GM12878 (cell line): Measurements from ENCODE around the gene EHD2.

Source experiments
- KDM1A ChIP-seq: fragments of 200-600 bp; sonication (generic); IDR thresholded peaks from 2 replicates; pipeline ENCODE4 v1.6.1; 2016; ENCODE audit warnings: borderline replicate concordance
- NR2C2 ChIP-seq: IDR thresholded peaks from 2 replicates; pipeline ENCODE4 v1.6.1; 2011; ENCODE audit warnings: borderline replicate concordance, low read depth; ENCODE audit not compliant: control insufficient read depth, insufficient read length
- SIN3A ChIP-seq: IDR thresholded peaks from 2 replicates; pipeline ENCODE4 v1.6.1; 2012; ENCODE audit warnings: low read depth, low read length, improper control_type of control experiment
- ZBTB33 ChIP-seq: fragments of 450-650 bp; IDR thresholded peaks from 2 replicates; pipeline ENCODE4 v1.6.1; 2017; ENCODE audit warnings: mild to moderate bottlenecking
- TF ChIP-seq, protein P1 (sequence below), 3 experiments: IDR thresholded peaks in 2 of 3; conservative IDR thresholded peaks in 1 of 3; 2 replicates each; pipeline ENCODE4 v1.5.1; 2011; ENCODE audit warnings: low read depth in 3 of 3, low read length in 3 of 3, mild to moderate bottlenecking in 3 of 3, control low read depth in 2 of 3, moderate library complexity in 2 of 3, inconsistent platforms in 1 of 3, mixed read lengths in 1 of 3; ENCODE audit not compliant: control insufficient read depth in 2 of 3, insufficient read depth in 1 of 3; ENCODE audit errors: extremely low read depth in 1 of 3

- TF ChIP-seq KDM1A: no peak
- no peak for TF ChIP-seq SIN3A
- no peak for TF ChIP-seq NR2C2
- TF ChIP-seq, protein P1, sequence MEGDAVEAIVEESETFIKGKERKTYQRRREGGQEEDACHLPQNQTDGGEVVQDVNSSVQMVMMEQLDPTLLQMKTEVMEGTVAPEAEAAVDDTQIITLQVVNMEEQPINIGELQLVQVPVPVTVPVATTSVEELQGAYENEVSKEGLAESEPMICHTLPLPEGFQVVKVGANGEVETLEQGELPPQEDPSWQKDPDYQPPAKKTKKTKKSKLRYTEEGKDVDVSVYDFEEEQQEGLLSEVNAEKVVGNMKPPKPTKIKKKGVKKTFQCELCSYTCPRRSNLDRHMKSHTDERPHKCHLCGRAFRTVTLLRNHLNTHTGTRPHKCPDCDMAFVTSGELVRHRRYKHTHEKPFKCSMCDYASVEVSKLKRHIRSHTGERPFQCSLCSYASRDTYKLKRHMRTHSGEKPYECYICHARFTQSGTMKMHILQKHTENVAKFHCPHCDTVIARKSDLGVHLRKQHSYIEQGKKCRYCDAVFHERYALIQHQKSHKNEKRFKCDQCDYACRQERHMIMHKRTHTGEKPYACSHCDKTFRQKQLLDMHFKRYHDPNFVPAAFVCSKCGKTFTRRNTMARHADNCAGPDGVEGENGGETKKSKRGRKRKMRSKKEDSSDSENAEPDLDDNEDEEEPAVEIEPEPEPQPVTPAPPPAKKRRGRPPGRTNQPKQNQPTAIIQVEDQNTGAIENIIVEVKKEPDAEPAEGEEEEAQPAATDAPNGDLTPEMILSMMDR (IDR thresholded peaks at IDR 0.05 in 2 of 3, conservative IDR thresholded peaks at IDR 0.05 in 1 of 3; ENCODE audit: control insufficient read depth in 2 of 3, extremely low read depth in 1 of 3, insufficient read depth in 1 of 3, low read depth in 3 of 3, low read length in 3 of 3): no peak
- no peak for TF ChIP-seq ZBTB33
Measured at GRCh38 chr19:47762615-47763308, 49.5 kb downstream of the EHD2 start.
